ENCODE data around the gene RBP5. TPM values are rescaled to one million over a fixed set of nuclear protein-coding genes. Genes with fewer than 3 reads are reported as not detected.
A peak's percentile ranks its signal among the peaks of the same experiment; 100 is the strongest.

Gene RBP5
- total and polyA plus RNA-seq, 10 donors: 55.5 to 170 (median 105) TPM

- TF ChIP-seq CTCF (IDR thresholded peaks at IDR 0.05 in 8 of 11, conservative IDR thresholded peaks at IDR 0.05 in 3 of 11): no peak
- no peak for TF ChIP-seq POLR2A (IDR thresholded peaks at IDR 0.05)
- peak in 2 of 3 donors; percentile 70 to 81 for TF ChIP-seq POLR2AphosphoS5 (IDR thresholded peaks at IDR 0.05)
- Histone ChIP-seq H3K9me3 (no peaks in the 10 kb centered on the region), H3K4me1 (peaks cover 16 to 93% (median 44%) of the 10 kb centered on the region in 6 donors), H3K27me3 (replicated peaks in 1 of 7) (peaks cover 0 to under 1% (median 0%) of the 10 kb centered on the region in 7 donors), H3K4me3 (peak overlapping the region in 4 of 8 donors; percentile 7 to 80 (median 38)), H3K36me3 (peaks cover 0 to 27% (median 0%) of the 10 kb centered on the region in 6 donors), H3K27ac (peak overlapping the region; percentile 35 to 89 (median 60))
- WGBS, 5 donors: 36 to 46% (median 45%) methylated on average over 11 of the region's 11 CpGs
- intact Hi-C loops (cut with DNase I; ENCODE audit: low total_unique reads): no loop called here
- DNase-seq: peak; percentile 69
These were observed 4.7 kb downstream of the RBP5 start for GRCh38 chr12:7123806-7124522.

- peak overlapping the region in 2 of 8 donors; percentile 63 to 80 for H3K4me3 ChIP-seq
- H3K9me3 ChIP-seq: no peaks in the 10 kb centered on the region
- TF ChIP-seq POLR2AphosphoS5 (IDR thresholded peaks at IDR 0.05) (peak; percentile 10 to 69 (median 23)), POLR2A (IDR thresholded peaks at IDR 0.05) (no peak)
- peaks cover 0 to 33% (median 2%) of the 10 kb centered on the region in 6 donors for H3K36me3 ChIP-seq
- intact Hi-C loops (cut with DNase I; ENCODE audit: low total_unique reads): no loop called here
- DNase-seq: no peak
- H3K4me1 ChIP-seq: peaks cover 16 to 95% (median 45%) of the 10 kb centered on the region in 6 donors
- peak overlapping the region; percentile 35 to 89 (median 60) for H3K27ac ChIP-seq
- WGBS, 5 donors: 60 to 76% (median 61%) methylated on average over 7 of the region's 7 CpGs
- no peaks in the 10 kb centered on the region for H3K27me3 ChIP-seq (replicated peaks in 1 of 7)
These were observed 5.6 kb downstream of the RBP5 start for GRCh38 chr12:7122811-7123769.

- peaks cover 14 to 79% (median 43%) of the 10 kb centered on the region in 6 donors for H3K4me1 ChIP-seq
- WGBS, 5 donors: 55 to 86% (median 76%) methylated on average over 5 of the region's 5 CpGs
- H3K4me3 ChIP-seq: no peak overlapping the region
- no peaks in the 10 kb centered on the region for H3K9me3 ChIP-seq
- H3K27ac ChIP-seq: peak overlapping the region in 7 of 8 donors; percentile 32 to 89 (median 61)
- H3K36me3 ChIP-seq: peaks cover 0 to 50% (median 17%) of the 10 kb centered on the region in 6 donors
- no peaks in the 10 kb centered on the region for H3K27me3 ChIP-seq (replicated peaks in 1 of 7)
- no peak for DNase-seq
- TF ChIP-seq POLR2A (IDR thresholded peaks at IDR 0.05) (no peak), POLR2AphosphoS5 (IDR thresholded peaks at IDR 0.05) (no peak), CTCF (IDR thresholded peaks at IDR 0.05 in 8 of 11, conservative IDR thresholded peaks at IDR 0.05 in 3 of 11) (no peak)
- intact Hi-C loops (cut with DNase I; ENCODE audit: low total_unique reads): no loop called here
These were observed 7.4 kb downstream of the RBP5 start for GRCh38 chr12:7121324-7121723.

GRCh38 chr12:7120166-7120565, 8.5 kb downstream of the RBP5 start:
- intact Hi-C loops (cut with DNase I; ENCODE audit: low total_unique reads): no loop called here
- H3K27ac ChIP-seq: peak overlapping the region in 7 of 8 donors; percentile 36 to 85 (median 55)
- TF ChIP-seq POLR2AphosphoS5 (IDR thresholded peaks at IDR 0.05): no peak
- TF ChIP-seq CTCF (IDR thresholded peaks at IDR 0.05 in 8 of 11, conservative IDR thresholded peaks at IDR 0.05 in 3 of 11): no peak
- TF ChIP-seq POLR2A (IDR thresholded peaks at IDR 0.05): no peak
- peaks cover 14 to 71% (median 41%) of the 10 kb centered on the region in 6 donors for H3K4me1 ChIP-seq
- no peak for DNase-seq
- H3K9me3 ChIP-seq: no peaks in the 10 kb centered on the region
- no peaks in the 10 kb centered on the region for H3K27me3 ChIP-seq (replicated peaks in 1 of 7)
- WGBS, 5 donors: 77 to 88% (median 83%) methylated on average over 5 of the region's 5 CpGs
- peaks cover 0 to 62% (median 26%) of the 10 kb centered on the region in 6 donors for H3K36me3 ChIP-seq
- no peak overlapping the region for H3K4me3 ChIP-seq

Measured in spleen (tissue), 11 donors.